HEK293T (cell line): ENCODE measurements around the gene RASA3.

Source experiments
- CTCF ChIA-PET: fragments of 350-600 bp; formaldehyde crosslinking; extraction: SDS; loops from one replicate; lab custom pipeline; 2021; ENCODE audit warnings: antibody characterized with exemption, inconsistent platforms; lab: Yijun Ruan, JAX
- POLR2A ChIA-PET: fragments of 350-600 bp; formaldehyde crosslinking; extraction: SDS; loops from one replicate; lab custom pipeline; 2020; ENCODE audit warnings: antibody characterized with exemption, inconsistent platforms; lab: Yijun Ruan, JAX
- DNase-seq: peaks from one replicate; pipeline ENCODE4 v3.0.0; 2012; ENCODE audit warnings: mixed read lengths; ENCODE audit errors: extremely low spot score
- ARNT ChIP-seq: fragments of 450-650 bp; IDR thresholded peaks from 2 replicates; pipeline ENCODE4 v1.6.1; 2017; ENCODE audit warnings: mild to moderate bottlenecking
- BHLHE40 ChIP-seq: fragments of 450-650 bp; IDR thresholded peaks from 2 replicates; pipeline ENCODE4 v1.6.1; 2016; ENCODE audit warnings: mild to moderate bottlenecking, moderate library complexity, borderline replicate concordance
- CTBP1 ChIP-seq: fragments of 450-650 bp; IDR thresholded peaks from 2 replicates; pipeline ENCODE4 v1.6.1; 2016; ENCODE audit warnings: borderline replicate concordance
- ELF4 ChIP-seq: fragments of 450-650 bp; IDR thresholded peaks from 2 replicates; pipeline ENCODE4 v1.6.1; 2017; ENCODE audit warnings: antibody characterized with exemption
- FOXA1 ChIP-seq: fragments of 450-650 bp; IDR thresholded peaks from 2 replicates; pipeline ENCODE4 v1.6.1; 2016; ENCODE audit warnings: mild to moderate bottlenecking
- FOXK2 ChIP-seq: fragments of 450-650 bp; IDR thresholded peaks from 2 replicates; pipeline ENCODE4 v1.6.1; 2016; ENCODE audit warnings: mild to moderate bottlenecking
- FOXM1 ChIP-seq: fragments of 450-650 bp; IDR thresholded peaks from 2 replicates; pipeline ENCODE4 v1.6.1; 2017; ENCODE audit warnings: mild to moderate bottlenecking, borderline replicate concordance
- HDGF ChIP-seq: fragments of 450-650 bp; IDR thresholded peaks from 2 replicates; pipeline ENCODE4 v1.6.1; 2017; ENCODE audit warnings: antibody characterized with exemption, borderline replicate concordance
- L3MBTL2 ChIP-seq: fragments of 450-650 bp; conservative IDR thresholded peaks from 2 replicates; pipeline ENCODE4 v1.6.1; 2016; ENCODE audit warnings: mild to moderate bottlenecking
- LEF1 ChIP-seq: fragments of 450-650 bp; IDR thresholded peaks from 2 replicates; pipeline ENCODE4 v1.6.1; 2017; ENCODE audit warnings: mild to moderate bottlenecking, borderline replicate concordance
- NFRKB ChIP-seq: fragments of 450-650 bp; IDR thresholded peaks from 2 replicates; pipeline ENCODE4 v1.6.1; 2016; ENCODE audit warnings: mild to moderate bottlenecking, moderate library complexity
- PKNOX1 ChIP-seq: fragments of 450-650 bp; IDR thresholded peaks from 2 replicates; pipeline ENCODE4 v1.6.1; 2016
- SP1 ChIP-seq: fragments of 450-650 bp; IDR thresholded peaks from 2 replicates; pipeline ENCODE4 v1.6.1; 2017
- SUZ12 ChIP-seq: fragments of 450-650 bp; IDR thresholded peaks from 2 replicates; pipeline ENCODE4 v1.6.1; 2016; ENCODE audit warnings: mild to moderate bottlenecking
- TARDBP ChIP-seq: fragments of 450-650 bp; IDR thresholded peaks from 2 replicates; pipeline ENCODE4 v1.6.1; 2016
- ZNF384 ChIP-seq: fragments of 450-650 bp; IDR thresholded peaks from 2 replicates; pipeline ENCODE4 v1.6.1; 2016

The RASA3 gene

DNA sequence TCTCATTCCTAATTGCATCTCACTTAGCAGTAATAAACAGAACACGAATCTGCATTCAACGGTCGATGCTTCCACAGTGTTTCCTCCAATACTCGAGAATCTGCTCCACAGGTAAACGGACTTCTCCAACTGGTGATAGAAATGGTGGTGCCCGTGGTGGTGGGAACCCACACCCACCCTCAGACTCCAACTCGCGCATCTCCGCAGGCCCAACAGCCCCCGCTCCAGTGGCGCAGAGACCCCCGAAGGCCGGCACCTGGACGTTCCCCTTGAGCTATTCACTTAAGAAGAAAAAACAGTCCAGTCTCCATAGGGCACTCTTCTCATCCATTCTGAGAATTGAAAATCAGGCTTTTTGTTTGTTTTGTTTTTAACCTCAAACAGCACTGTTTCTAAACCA lies 13.8 kb upstream of the RASA3 start:
- CTCF ChIA-PET = no interaction called here
- DNase-seq = no peak
- POLR2A ChIA-PET = no interaction called here
- TF ChIP-seq FOXA1 (no peak), ELF4 (no peak), CTBP1 (no peak), FOXM1 (no peak)

- POLR2A ChIA-PET = no interaction called here
- CTCF ChIA-PET = no interaction called here
Measured at GRCh38 chr13:114145722-114146121, 13.3 kb upstream of the RASA3 start.

GRCh38 chr13:114145256-114145655 lies 12.8 kb upstream of the RASA3 start:
- no peak for DNase-seq
- ChIA-PET POLR2A (no interaction called here), CTCF (no interaction called here)
- TF ChIP-seq ARNT = no peak

More at GRCh38 chr13:114145722-114146121, 13.3 kb upstream of the RASA3 start:
- no peak for TF ChIP-seq ELF4
- DNase-seq = no peak

DNA sequence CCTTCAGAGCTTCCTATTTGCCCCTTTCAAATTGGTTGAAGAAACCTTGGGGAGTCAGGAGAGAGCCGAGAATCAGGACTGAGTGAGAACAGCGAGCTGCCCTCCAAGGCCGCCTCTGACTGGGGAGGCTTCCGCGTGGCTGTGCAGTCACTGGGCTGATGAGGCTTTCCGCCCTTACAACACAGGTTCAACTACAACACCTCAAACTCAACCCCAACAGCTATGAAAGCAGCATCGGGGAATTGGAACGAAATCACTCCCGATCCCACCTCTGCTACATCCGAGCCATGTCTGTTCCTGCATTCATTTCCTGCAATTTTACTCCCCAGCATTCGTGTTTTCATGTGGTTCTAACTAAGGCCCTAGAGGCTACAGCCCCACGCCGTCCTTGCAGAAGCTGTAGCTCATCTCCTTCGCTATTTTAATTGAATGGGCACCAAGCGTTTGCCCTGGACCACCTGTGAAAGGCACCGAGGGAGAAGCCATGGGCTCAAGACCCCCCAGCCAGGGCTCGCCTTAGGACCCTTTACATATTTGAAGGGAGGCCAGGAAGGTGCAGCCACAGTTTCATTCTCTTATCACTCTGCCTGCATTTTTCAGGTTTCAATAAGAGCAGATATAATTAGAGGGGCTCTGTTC lies 12.3 kb upstream of the RASA3 start:
- no peak for DNase-seq
- CTCF ChIA-PET = no interaction called here
- TF ChIP-seq BHLHE40 (no peak), FOXA1 (no peak), HDGF (no peak), SUZ12 (no peak), LEF1 (no peak), ZNF384 (no peak), FOXK2 (no peak), ELF4 (no peak), TARDBP (no peak), NFRKB (no peak), SP1 (no peak), CTBP1 (no peak), ARNT (no peak), FOXM1 (no peak), PKNOX1 (no peak), L3MBTL2 (no peak)
- POLR2A ChIA-PET = no interaction called here

DNA sequence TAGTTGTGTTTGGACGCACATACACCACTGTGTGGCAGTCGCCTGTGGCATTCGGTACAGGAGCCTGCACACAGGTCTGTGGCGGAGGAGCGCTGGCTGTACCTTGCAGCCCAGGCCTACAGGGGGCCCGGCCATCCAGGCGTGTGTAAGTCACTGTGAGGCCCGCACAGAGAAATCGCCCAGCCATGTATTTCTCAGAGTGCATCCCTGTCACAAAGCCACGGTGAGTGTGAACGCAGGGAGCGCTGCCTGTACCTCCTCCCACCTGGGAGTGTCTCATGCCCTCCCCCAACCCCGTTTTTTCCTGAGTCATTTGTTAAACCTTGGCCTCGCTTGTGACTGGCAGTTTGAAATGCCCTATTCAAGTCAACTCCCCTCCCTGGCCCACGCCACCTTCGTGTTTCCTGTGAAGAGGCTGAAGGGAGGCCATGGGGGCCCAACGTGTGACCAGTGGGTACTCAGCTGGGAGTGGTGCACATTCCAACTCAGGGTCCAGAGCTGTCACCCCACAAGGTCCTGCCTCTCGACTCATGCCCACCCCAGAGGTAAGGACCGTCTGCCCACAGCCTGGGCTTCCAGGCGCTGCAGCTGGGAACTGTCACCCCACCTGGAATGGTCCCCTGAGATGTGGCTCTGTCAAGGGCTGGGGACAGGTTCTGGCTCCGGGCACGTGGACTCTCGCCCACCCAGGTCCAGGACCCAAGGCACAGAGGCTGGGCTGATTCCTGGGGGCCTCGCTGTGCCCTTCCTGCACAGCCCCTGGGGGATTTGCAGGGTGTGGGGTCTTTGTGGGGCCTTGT lies 11.6 kb upstream of the RASA3 start:
- CTCF ChIA-PET = no interaction called here
- POLR2A ChIA-PET = no interaction called here
- TF ChIP-seq ELF4 (no peak), BHLHE40 (no peak), TARDBP (no peak), SP1 (no peak), ARNT (no peak), FOXK2 (no peak), PKNOX1 (no peak), NFRKB (no peak), SUZ12 (no peak), LEF1 (no peak), HDGF (no peak), ZNF384 (no peak), L3MBTL2 (no peak), FOXA1 (no peak), FOXM1 (no peak), CTBP1 (no peak)
- DNase-seq = peak; percentile 45

- no peak for TF ChIP-seq BHLHE40
- no peak for TF ChIP-seq CTBP1
- TF ChIP-seq FOXK2 = no peak
- TF ChIP-seq HDGF = no peak
- ChIA-PET POLR2A (no interaction called here), CTCF (no interaction called here)
- DNase-seq = no peak
Measured at GRCh38 chr13:114142640-114143490, 10.4 kb upstream of the RASA3 start.

- ChIA-PET POLR2A (no interaction called here), CTCF (no interaction called here)
- TF ChIP-seq ELF4 (no peak), SUZ12 (no peak), ZNF384 (no peak), PKNOX1 (no peak), NFRKB (no peak), TARDBP (no peak), FOXM1 (no peak), LEF1 (no peak), L3MBTL2 (no peak), SP1 (no peak), BHLHE40 (no peak), FOXA1 (no peak)
- no peak for DNase-seq
Measured at GRCh38 chr13:114142137-114142550, 9.7 kb upstream of the RASA3 start.
